Hepatocyte (in vitro differentiated cells): ENCODE results near the gene DYRK3. TPM values are rescaled to one million over a fixed set of nuclear protein-coding genes. Genes with fewer than 3 reads are reported as not detected.

Source experiments
- DNase-seq: peaks from one replicate; pipeline ENCODE4 v3.0.0-alpha.2; 2016; ENCODE audit warnings: low spot score
- H2AFZ ChIP-seq: fragments of 200-600 bp; sonication (generic); 2 replicates; pipeline ENCODE4 v1.6.0; 2016; ENCODE audit warnings: antibody characterized with exemption, mild to moderate bottlenecking
- H3K27ac ChIP-seq: fragments of 200-600 bp; sonication (generic); 2 replicates; pipeline ENCODE4 v1.5.1; 2016; ENCODE audit warnings: mild to moderate bottlenecking
- H3K27me3 ChIP-seq: fragments of 200-600 bp; sonication (generic); 2 replicates; pipeline ENCODE4 v1.6.1; 2016
- H3K36me3 ChIP-seq: fragments of 200-600 bp; sonication (generic); replicated peaks from 2 replicates; pipeline ENCODE4 v1.5.1; 2016; ENCODE audit warnings: low read depth; ENCODE audit not compliant: insufficient read depth
- H3K4me1 ChIP-seq: fragments of 200-600 bp; sonication (generic); 2 replicates; pipeline ENCODE4 v1.5.1; 2016; ENCODE audit warnings: mild to moderate bottlenecking, moderate library complexity; ENCODE audit not compliant: insufficient read depth
- H3K4me2 ChIP-seq: fragments of 200-600 bp; sonication (generic); 2 replicates; pipeline ENCODE4 v1.6.0; 2016
- H3K4me3 ChIP-seq: fragments of 200-600 bp; sonication (generic); 2 replicates; pipeline ENCODE4 v1.5.1; 2016; ENCODE audit warnings: mild to moderate bottlenecking
- H3K79me2 ChIP-seq: fragments of 200-600 bp; sonication (generic); 2 replicates; pipeline ENCODE4 v1.6.0; 2017; ENCODE audit warnings: mild to moderate bottlenecking
- H3K9me2 ChIP-seq: fragments of 200-600 bp; sonication (generic); replicated peaks from 2 replicates; pipeline ENCODE4 v1.6.0; 2017; ENCODE audit warnings: mild to moderate bottlenecking; ENCODE audit not compliant: insufficient read depth
- H3K9me3 ChIP-seq: fragments of 200-600 bp; sonication (generic); 2 replicates; pipeline ENCODE4 v1.5.1; 2016; ENCODE audit warnings: low read depth, mild to moderate bottlenecking
- H4K20me1 ChIP-seq: fragments of 200-600 bp; sonication (generic); 2 replicates; pipeline ENCODE4 v1.6.0; 2016; ENCODE audit warnings: mild to moderate bottlenecking; ENCODE audit not compliant: insufficient read depth, poor library complexity, severe bottlenecking
- CTCF ChIP-seq: fragments of 200-600 bp; sonication (generic); IDR thresholded peaks from 2 replicates; pipeline ENCODE4 v1.5.1; 2016; ENCODE audit warnings: antibody characterized with exemption, mild to moderate bottlenecking; ENCODE audit not compliant: poor library complexity
- EZH2 ChIP-seq: fragments of 200-600 bp; sonication (generic); IDR thresholded peaks from 2 replicates; pipeline ENCODE4 v1.6.1; 2016; ENCODE audit warnings: antibody characterized with exemption, mild to moderate bottlenecking, borderline replicate concordance
- EZH2phosphoT487 ChIP-seq: fragments of 200-600 bp; sonication (generic); IDR thresholded peaks from one replicate; pipeline ENCODE4 v1.6.1; 2018; ENCODE audit warnings: antibody characterized with exemption, mild to moderate bottlenecking, low read depth, moderate library complexity; ENCODE audit not compliant: unreplicated experiment, severe bottlenecking
- WGBS: methylation state at CpG from one replicate; pipeline ENCODE4 v1.1.6; 2016; ENCODE audit warnings: low lambda C conversion rate; ENCODE audit errors: missing lambda C conversion rate; 5-methylcytosine and 5-hydroxymethylcytosine counted together
- polyA plus RNA-seq: library from polyadenylated mRNA; unstranded; fragments of >200 nt; fragmentation: Nextera tagmentation; extraction: Ambion mirVana; gene quantifications from 2 replicates; pipeline ENCODE4 v1.2.1, GENCODE V29; 2016
- total RNA-seq: library from RNA; depleted of rRNA; stranded (reverse); fragments of >200 nt; gene quantifications from 2 replicates; pipeline ENCODE4 v1.2.3, GENCODE V29; 2014

DYRK3 gene
- total and polyA plus RNA-seq, 2 experiments from 2014 or later, result 5.8 to 6.2 TPM

GRCh38 chr1:206653715-206654459, 18.6 kb downstream of the DYRK3 start:
- Histone ChIP-seq H3K36me3 (no peaks in the 10 kb centered on the region), H3K9me2 (no peaks in the 10 kb centered on the region), H3K27ac (no peak overlapping the region), H3K4me3 (no peak overlapping the region), H3K9me3 (no peaks in the 10 kb centered on the region), H2AFZ (no peak overlapping the region), H3K79me2 (no peaks in the 10 kb centered on the region), H4K20me1 (no peaks in the 10 kb centered on the region), H3K4me1 (no peaks in the 10 kb centered on the region), H3K4me2 (no peak overlapping the region), H3K27me3 (no peaks in the 10 kb centered on the region)
- TF ChIP-seq EZH2phosphoT487 (no peak), CTCF (no peak), EZH2 (no peak)
- 96% methylated on average over 7 of the region's 7 CpGs for WGBS
- no peak for DNase-seq

DNA sequence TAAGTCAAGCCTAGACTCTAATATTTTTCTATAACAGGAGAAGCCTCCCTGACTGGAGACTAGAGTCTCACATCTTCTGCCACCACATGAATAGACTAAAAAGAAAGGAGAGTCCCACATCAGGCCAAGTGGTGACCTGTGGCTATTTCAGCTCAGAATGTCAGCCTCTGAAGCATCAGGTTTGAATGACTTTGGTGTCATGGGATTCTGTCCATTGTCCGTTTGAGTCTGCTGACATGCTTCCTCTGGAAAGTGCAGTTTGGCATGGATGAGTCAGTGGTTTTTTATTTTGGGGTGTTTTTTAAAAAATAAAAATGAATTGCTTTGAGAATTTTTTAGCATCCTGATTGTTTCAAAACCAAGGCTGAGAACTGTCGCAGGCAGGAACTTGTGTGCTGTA, 19.5 kb downstream of the DYRK3 start:
- Histone ChIP-seq H3K36me3 (no peaks in the 10 kb centered on the region), H3K27ac (no peak overlapping the region), H4K20me1 (no peaks in the 10 kb centered on the region), H3K79me2 (no peaks in the 10 kb centered on the region), H3K4me2 (no peak overlapping the region), H3K9me3 (no peaks in the 10 kb centered on the region), H3K27me3 (no peaks in the 10 kb centered on the region), H2AFZ (no peak overlapping the region), H3K4me3 (no peak overlapping the region), H3K9me2 (no peaks in the 10 kb centered on the region), H3K4me1 (no peaks in the 10 kb centered on the region)
- 90% methylated on average over 2 of the region's 2 CpGs for WGBS
- TF ChIP-seq EZH2 (no peak), CTCF (no peak), EZH2phosphoT487 (no peak)
- no peak for DNase-seq

- WGBS, result 73% methylated on average over 4 of the region's 4 CpGs
- no peaks in the 10 kb centered on the region for H3K9me2 ChIP-seq
- no peak for DNase-seq
- no peaks in the 10 kb centered on the region for H3K4me1 ChIP-seq
- no peak overlapping the region for H3K4me2 ChIP-seq
- no peaks in the 10 kb centered on the region for H3K79me2 ChIP-seq
- no peak overlapping the region for H3K4me3 ChIP-seq
- no peaks in the 10 kb centered on the region for H4K20me1 ChIP-seq
- H3K27me3 ChIP-seq, result no peaks in the 10 kb centered on the region
- H3K36me3 ChIP-seq, result no peaks in the 10 kb centered on the region
- no peak overlapping the region for H3K27ac ChIP-seq
- TF ChIP-seq CTCF, result no peak
- TF ChIP-seq EZH2, result no peak
- TF ChIP-seq EZH2phosphoT487, result no peak
- H2AFZ ChIP-seq, result no peak overlapping the region
- H3K9me3 ChIP-seq, result no peaks in the 10 kb centered on the region
Observed at GRCh38 chr1:206655471-206655882, 20.1 kb downstream of the DYRK3 start.
